Thyroid gland (tissue), 4 donors: ENCODE results near the gene PAK5. TPM values are rescaled to one million over a fixed set of nuclear protein-coding genes. Genes with fewer than 3 reads are reported as not detected.

Experiments
- DNase-seq, 2 donors: peaks; one replicate each; pipeline ENCODE4 v3.0.0-alpha.2; 2019
- H3K27ac ChIP-seq, 3 donors: fragments of 200-600 bp; sonication (generic); 1 replicate in 2 of 3; 2 replicates in 1 of 3; pipeline ENCODE4 v1.5.1; 2016 to 2019; ENCODE audit warnings: mild to moderate bottlenecking in 1 of 3, moderate library complexity in 1 of 3
- H3K27me3 ChIP-seq: fragments of 200-600 bp; sonication (generic); one replicate; pipeline ENCODE4 v1.5.1; 2019
- H3K36me3 ChIP-seq, 2 donors: fragments of 200-600 bp; sonication (generic); one replicate each; pipeline ENCODE4 v1.5.1; 2016 to 2019
- H3K4me1 ChIP-seq, 2 donors: fragments of 200-600 bp; sonication (generic); one replicate each; pipeline ENCODE4 v1.5.1; 2017 to 2019
- H3K4me3 ChIP-seq, 3 donors: fragments of 200-600 bp; sonication (generic); replicated peaks in 1 of 3; 1 replicate in 2 of 3; 2 replicates in 1 of 3; pipeline ENCODE4 v1.5.1; 2016; ENCODE audit warnings: mild to moderate bottlenecking in 1 of 3
- H3K9me3 ChIP-seq: fragments of 200-600 bp; sonication (generic); one replicate; pipeline ENCODE4 v1.5.1; 2017
- CTCF ChIP-seq, 6 experiments: fragments of 200-600 bp in 3 of 6; fragments of 450-650 bp in 3 of 6; sonication (generic) in 3 of 6; IDR thresholded peaks; one replicate each; pipeline ENCODE4 v1.5.1; 2016 to 2019; ENCODE audit warnings: antibody characterized with exemption in 6 of 6, mild to moderate bottlenecking in 2 of 6, inconsistent platforms in 1 of 6, moderate library complexity in 1 of 6
- POLR2A ChIP-seq, 2 donors: fragments of 450-650 bp; IDR thresholded peaks; one replicate each; pipeline ENCODE4 v1.6.1; 2017; ENCODE audit warnings: antibody characterized with exemption in 2 of 2, mild to moderate bottlenecking in 2 of 2, moderate library complexity in 1 of 2
- WGBS, 2 donors: methylation state at CpG; one replicate each; pipeline ENCODE4 v1.1.5; 2017; 5-methylcytosine and 5-hydroxymethylcytosine counted together
- intact Hi-C: fragments of 100-400 bp; cut with DNase I; formaldehyde crosslinking; loops from one replicate; pipeline ENCODE4 v1.15.1; 2023
- total RNA-seq, 4 donors: library from RNA; depleted of rRNA; stranded (reverse); fragments of >200 nt; gene quantifications; one replicate each; pipeline ENCODE4 v1.2.3, GENCODE V29; 2016

PAK5 gene
- total RNA-seq, 4 donors from 2014 or later = 0.13 to 0.33 TPM; not detected in 2

GRCh38 chr20:9632991-9633390 lies 205.9 kb downstream of the PAK5 start:
- 54 to 88% methylated on average over 1 of the region's 1 CpG for WGBS, 2 donors
- Histone ChIP-seq H3K36me3 (no peaks in the 10 kb centered on the region), H3K4me3 (no peak overlapping the region), H3K27me3 (no peaks in the 10 kb centered on the region), H3K9me3 (no peaks in the 10 kb centered on the region), H3K4me1 (no peaks in the 10 kb centered on the region), H3K27ac (no peak overlapping the region)
- intact Hi-C loops = no loop called here
- TF ChIP-seq POLR2A (IDR thresholded peaks at IDR 0.05) (no peak), CTCF (IDR thresholded peaks at IDR 0.05) (no peak)
- DNase-seq = no peak

DNA sequence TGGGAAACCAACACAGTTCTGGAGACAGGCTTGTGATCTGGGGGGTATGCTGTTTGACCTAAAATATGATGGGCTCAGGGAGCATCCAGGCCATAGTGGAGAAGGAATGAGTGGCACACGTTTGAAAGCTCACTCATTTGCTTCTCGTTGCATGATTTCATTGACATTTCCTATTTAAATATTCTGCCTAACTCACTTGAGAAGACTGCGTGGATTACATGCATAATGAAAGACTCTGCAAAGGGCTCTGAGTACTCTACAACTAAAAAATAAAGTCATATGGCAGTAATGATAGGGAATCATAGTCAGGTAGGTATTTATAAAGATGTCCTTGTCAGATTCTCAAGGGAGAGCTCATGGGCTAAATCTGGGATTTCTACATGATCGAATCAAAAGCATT lies 206.6 kb downstream of the PAK5 start:
- Histone ChIP-seq H3K4me1 (peaks cover 0 to 3% of the 10 kb centered on the region in 2 donors), H3K27me3 (no peaks in the 10 kb centered on the region), H3K4me3 (no peak overlapping the region), H3K9me3 (no peaks in the 10 kb centered on the region), H3K36me3 (no peaks in the 10 kb centered on the region), H3K27ac (no peak overlapping the region)
- WGBS, 2 donors = 69 to 86% methylated on average over 4 of the region's 4 CpGs
- TF ChIP-seq POLR2A (IDR thresholded peaks at IDR 0.05) (no peak), CTCF (IDR thresholded peaks at IDR 0.05) (no peak)
- DNase-seq = no peak
- intact Hi-C loops = no loop called here

DNA sequence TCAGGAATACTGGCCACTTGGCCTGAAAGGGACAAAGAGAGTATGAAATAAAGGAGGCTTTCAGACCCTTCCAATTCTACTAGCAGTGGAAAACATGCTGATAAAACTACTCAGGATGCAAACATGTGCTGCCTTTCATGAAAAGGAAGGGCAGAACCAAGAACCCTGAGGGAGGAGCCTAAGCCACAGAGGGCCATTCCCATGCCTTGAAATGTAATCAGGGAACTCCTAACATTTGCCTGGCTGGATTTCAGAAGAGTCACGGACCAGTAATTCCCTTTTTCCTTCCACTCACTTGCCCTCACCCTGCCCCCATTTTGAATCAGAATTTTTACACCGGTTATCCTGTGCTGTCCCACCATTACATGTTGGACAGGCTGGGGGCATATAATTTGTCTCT lies 208.3 kb downstream of the PAK5 start:
- no peak overlapping the region for H3K4me3 ChIP-seq
- no peaks in the 10 kb centered on the region for H3K9me3 ChIP-seq
- H3K27me3 ChIP-seq = no peaks in the 10 kb centered on the region
- TF ChIP-seq CTCF (IDR thresholded peaks at IDR 0.05) = no peak
- no peak for DNase-seq
- peaks cover 0 to 16% of the 10 kb centered on the region in 2 donors for H3K4me1 ChIP-seq
- no peak overlapping the region for H3K27ac ChIP-seq
- WGBS, 2 donors = 63 to 71% methylated on average over 2 of the region's 2 CpGs
- no peaks in the 10 kb centered on the region for H3K36me3 ChIP-seq
- intact Hi-C loops = no loop called here

- no peaks in the 10 kb centered on the region for H3K36me3 ChIP-seq
- no peak for DNase-seq
- H3K4me3 ChIP-seq = no peak overlapping the region
- H3K9me3 ChIP-seq = no peaks in the 10 kb centered on the region
- H3K4me1 ChIP-seq = peaks cover 0 to 16% of the 10 kb centered on the region in 2 donors
- no peak overlapping the region for H3K27ac ChIP-seq
- intact Hi-C loops = no loop called here
- 82 to 86% methylated on average over 5 of the region's 5 CpGs for WGBS, 2 donors
- H3K27me3 ChIP-seq = no peaks in the 10 kb centered on the region
- TF ChIP-seq POLR2A (IDR thresholded peaks at IDR 0.05) = no peak
- TF ChIP-seq CTCF (IDR thresholded peaks at IDR 0.05) = no peak
Observed at GRCh38 chr20:9629831-9630230, 209.0 kb downstream of the PAK5 start.

GRCh38 chr20:9628589-9628988 lies 210.3 kb downstream of the PAK5 start:
- DNase-seq = no peak
- no peaks in the 10 kb centered on the region for H3K27me3 ChIP-seq
- H3K4me1 ChIP-seq = peaks cover 0 to 16% of the 10 kb centered on the region in 2 donors
- WGBS, 2 donors = 83 to 87% methylated on average over 2 of the region's 2 CpGs
- no peaks in the 10 kb centered on the region for H3K36me3 ChIP-seq
- intact Hi-C loops = no loop called here
- no peak overlapping the region for H3K27ac ChIP-seq
- no peaks in the 10 kb centered on the region for H3K9me3 ChIP-seq
- no peak overlapping the region for H3K4me3 ChIP-seq
- no peak for TF ChIP-seq POLR2A (IDR thresholded peaks at IDR 0.05)
- no peak for TF ChIP-seq CTCF (IDR thresholded peaks at IDR 0.05)
